OCI-LY1 (cell line): Measurements from ENCODE around the gene SCFD1.
"Not testable (repeated sequence)": the region's sequence is repeated elsewhere in the genome, so short reads cannot be mapped to it uniquely, and the experiment has no call there.

Source experiments
- H2AFZ ChIP-seq: fragments of 200-600 bp; sonication (generic), shearing (Covaris generic); 2 replicates; pipeline ENCODE4 v1.6.0; 2014; ENCODE audit warnings: antibody characterized with exemption, mild to moderate bottlenecking, low read length
- H3F3A ChIP-seq: fragments of 200-600 bp; sonication (generic), shearing (Covaris generic); 2 replicates; pipeline ENCODE4 v1.6.0; 2014; ENCODE audit warnings: mild to moderate bottlenecking, antibody characterized with exemption, low read length, moderate library complexity; ENCODE audit not compliant: insufficient read depth
- H3K27ac ChIP-seq: fragments of 200-600 bp; sonication (generic); 2 replicates; pipeline ENCODE4 v1.5.1; 2014; ENCODE audit warnings: low read length, mixed run types, mild to moderate bottlenecking, low read depth; ENCODE audit not compliant: poor library complexity, severe bottlenecking
- H3K27me3 ChIP-seq: fragments of 200-600 bp; sonication (generic); 2 replicates; pipeline ENCODE4 v1.6.0; 2014; ENCODE audit warnings: antibody characterized with exemption, mild to moderate bottlenecking, low read length, moderate library complexity; ENCODE audit not compliant: insufficient read depth
- H3K36me3 ChIP-seq: fragments of 200-600 bp; sonication (generic); 2 replicates; pipeline ENCODE4 v1.6.1; 2014; ENCODE audit warnings: mild to moderate bottlenecking, antibody characterized with exemption, low read length, moderate library complexity, mixed read lengths; ENCODE audit not compliant: insufficient read depth
- H3K4me1 ChIP-seq: fragments of 200-600 bp; sonication (generic); 2 replicates; pipeline ENCODE4 v1.5.1; 2014; ENCODE audit warnings: mild to moderate bottlenecking, low read length, moderate library complexity; ENCODE audit not compliant: insufficient read depth, severe bottlenecking
- H3K4me2 ChIP-seq: fragments of 200-600 bp; sonication (generic), shearing (Covaris generic); 2 replicates; pipeline ENCODE4 v1.6.1; 2014; ENCODE audit warnings: low read length
- H3K4me3 ChIP-seq: fragments of 200-600 bp; sonication (generic); 2 replicates; pipeline ENCODE4 v1.5.1; 2014; ENCODE audit warnings: low read length, low read depth, mild to moderate bottlenecking, mixed read lengths; ENCODE audit not compliant: poor library complexity, severe bottlenecking
- H3K79me2 ChIP-seq: fragments of 200-600 bp; shearing (Covaris generic); 2 replicates; pipeline ENCODE4 v1.6.1; 2016; ENCODE audit warnings: mixed run types, low read length, mixed read lengths; ENCODE audit not compliant: insufficient read depth
- H3K9ac ChIP-seq: fragments of 200-600 bp; sonication (generic), shearing (Covaris generic); 2 replicates; pipeline ENCODE4 v1.6.1; 2014; ENCODE audit warnings: mild to moderate bottlenecking, low read length, mixed read lengths
- H3K9me2 ChIP-seq: fragments of 200-600 bp; sonication (generic), shearing (Covaris generic); 2 replicates; pipeline ENCODE4 v1.6.1; 2014; ENCODE audit warnings: low read depth, mild to moderate bottlenecking, low read length, mixed read lengths
- H3K9me3 ChIP-seq: fragments of 200-600 bp; shearing (Covaris generic); 2 replicates; pipeline ENCODE4 v1.6.1; 2014; ENCODE audit warnings: low read length, mixed read lengths
- H4K20me1 ChIP-seq: fragments of 200-600 bp; sonication (generic), shearing (Covaris generic); 2 replicates; pipeline ENCODE4 v1.6.0; 2016; ENCODE audit warnings: mild to moderate bottlenecking, low read length; ENCODE audit not compliant: insufficient read depth
- EZH2 ChIP-seq: fragments of 200-600 bp; sonication (generic), shearing (Covaris generic); IDR thresholded peaks from 2 replicates; pipeline ENCODE4 v1.8.0; 2017; ENCODE audit warnings: borderline replicate concordance, mixed run types, mild to moderate bottlenecking, antibody characterized with exemption, low read length, moderate library complexity, mixed read lengths
- TF ChIP-seq, protein P1 (sequence below): fragments of 200-600 bp; sonication (generic), shearing (Covaris generic); IDR thresholded peaks from 2 replicates; pipeline ENCODE4 v1.5.1; 2017; ENCODE audit warnings: mild to moderate bottlenecking, antibody characterized with exemption, low read length, moderate library complexity, mixed read lengths

SCFD1 gene

DNA sequence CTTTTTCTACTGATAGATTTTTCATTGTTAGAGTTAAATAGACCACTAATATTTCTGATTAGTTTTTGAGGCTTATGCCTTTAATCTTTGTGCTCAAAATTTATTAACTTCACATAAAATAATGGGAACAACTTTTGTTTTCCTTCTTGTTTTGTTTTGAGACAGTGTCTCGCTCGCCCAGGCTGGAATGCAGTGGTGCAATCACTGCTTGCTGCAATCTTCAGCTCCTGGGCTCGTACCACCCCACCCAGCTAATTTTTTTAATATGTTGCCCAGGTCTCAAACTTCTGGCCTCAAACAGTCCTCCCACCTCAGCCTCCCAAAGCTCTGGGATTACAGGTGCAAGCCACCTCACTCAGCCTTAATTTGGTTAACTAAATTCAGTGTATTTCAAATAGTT, 16.8 kb downstream of the SCFD1 start:
- TF ChIP-seq, protein P1, sequence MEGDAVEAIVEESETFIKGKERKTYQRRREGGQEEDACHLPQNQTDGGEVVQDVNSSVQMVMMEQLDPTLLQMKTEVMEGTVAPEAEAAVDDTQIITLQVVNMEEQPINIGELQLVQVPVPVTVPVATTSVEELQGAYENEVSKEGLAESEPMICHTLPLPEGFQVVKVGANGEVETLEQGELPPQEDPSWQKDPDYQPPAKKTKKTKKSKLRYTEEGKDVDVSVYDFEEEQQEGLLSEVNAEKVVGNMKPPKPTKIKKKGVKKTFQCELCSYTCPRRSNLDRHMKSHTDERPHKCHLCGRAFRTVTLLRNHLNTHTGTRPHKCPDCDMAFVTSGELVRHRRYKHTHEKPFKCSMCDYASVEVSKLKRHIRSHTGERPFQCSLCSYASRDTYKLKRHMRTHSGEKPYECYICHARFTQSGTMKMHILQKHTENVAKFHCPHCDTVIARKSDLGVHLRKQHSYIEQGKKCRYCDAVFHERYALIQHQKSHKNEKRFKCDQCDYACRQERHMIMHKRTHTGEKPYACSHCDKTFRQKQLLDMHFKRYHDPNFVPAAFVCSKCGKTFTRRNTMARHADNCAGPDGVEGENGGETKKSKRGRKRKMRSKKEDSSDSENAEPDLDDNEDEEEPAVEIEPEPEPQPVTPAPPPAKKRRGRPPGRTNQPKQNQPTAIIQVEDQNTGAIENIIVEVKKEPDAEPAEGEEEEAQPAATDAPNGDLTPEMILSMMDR = no peak
- TF ChIP-seq EZH2 = no peak
- H3K36me3 ChIP-seq = peaks cover 83% of the 10 kb centered on the region

DNA sequence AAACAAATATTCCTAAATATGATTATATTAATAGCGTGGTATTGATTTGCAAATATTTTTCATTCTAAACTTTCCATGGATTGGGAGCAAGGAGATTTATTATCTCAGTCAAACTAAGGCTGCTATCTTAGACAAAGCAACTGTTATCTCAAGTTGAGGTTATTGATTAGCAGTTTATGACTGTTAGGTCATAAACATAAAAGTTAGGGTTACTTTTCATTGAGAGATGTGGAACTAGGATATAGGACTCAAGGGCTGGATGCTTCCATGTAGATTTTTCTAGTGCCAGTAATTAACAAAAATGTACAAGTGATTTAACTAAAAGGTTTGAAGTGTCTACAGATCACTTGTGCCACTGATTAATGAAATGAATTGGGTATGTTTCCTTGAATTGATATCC, 19.1 kb downstream of the SCFD1 start:
- H2AFZ ChIP-seq = no peak overlapping the region
- H3K9me2 ChIP-seq = no peaks in the 10 kb centered on the region
- H3K27ac ChIP-seq = no peak overlapping the region
- H3F3A ChIP-seq = no peaks in the 10 kb centered on the region
- H3K9ac ChIP-seq = no peak overlapping the region
- no peak for TF ChIP-seq EZH2
- TF ChIP-seq, protein P1 = no peak
- no peaks in the 10 kb centered on the region for H4K20me1 ChIP-seq
- no peaks in the 10 kb centered on the region for H3K79me2 ChIP-seq
- peaks cover 3% of the 10 kb centered on the region; the same call in 1 of the 2 replicates for H3K9me3 ChIP-seq
- no peaks in the 10 kb centered on the region for H3K27me3 ChIP-seq
- H3K4me1 ChIP-seq = no peaks in the 10 kb centered on the region
- H3K4me3 ChIP-seq = no peak overlapping the region
- H3K4me2 ChIP-seq = no peak overlapping the region
- peaks cover 85% of the 10 kb centered on the region for H3K36me3 ChIP-seq

More for the DNA sequence above, 16.8 kb downstream of the SCFD1 start:
- H3K9me2 ChIP-seq = no peaks in the 10 kb centered on the region
- no peaks in the 10 kb centered on the region for H4K20me1 ChIP-seq
- H3K4me2 ChIP-seq = no peak overlapping the region
- no peak overlapping the region for H3K27ac ChIP-seq
- H3F3A ChIP-seq = no peaks in the 10 kb centered on the region
- H3K9ac ChIP-seq = no peak overlapping the region
- no peak overlapping the region for H2AFZ ChIP-seq
- no peaks in the 10 kb centered on the region for H3K79me2 ChIP-seq
- no peak overlapping the region for H3K4me3 ChIP-seq
- H3K27me3 ChIP-seq = no peaks in the 10 kb centered on the region
- no peaks in the 10 kb centered on the region for H3K4me1 ChIP-seq
- no peaks in the 10 kb centered on the region; the same call in 1 of the 2 replicates for H3K9me3 ChIP-seq

- not testable (repeated sequence) for H3K4me1 ChIP-seq, H3K9me2 ChIP-seq, H2AFZ ChIP-seq, H3K27ac ChIP-seq, H3K4me3 ChIP-seq, H3K9me3 ChIP-seq, H3K4me2 ChIP-seq, H4K20me1 ChIP-seq, H3K9ac ChIP-seq, H3K79me2 ChIP-seq, H3F3A ChIP-seq, H3K27me3 ChIP-seq
- H3K36me3 ChIP-seq = peaks cover 74% of the 10 kb centered on the region
Observed at GRCh38 chr14:30644462-30644861, 22.3 kb downstream of the SCFD1 start.

DNA sequence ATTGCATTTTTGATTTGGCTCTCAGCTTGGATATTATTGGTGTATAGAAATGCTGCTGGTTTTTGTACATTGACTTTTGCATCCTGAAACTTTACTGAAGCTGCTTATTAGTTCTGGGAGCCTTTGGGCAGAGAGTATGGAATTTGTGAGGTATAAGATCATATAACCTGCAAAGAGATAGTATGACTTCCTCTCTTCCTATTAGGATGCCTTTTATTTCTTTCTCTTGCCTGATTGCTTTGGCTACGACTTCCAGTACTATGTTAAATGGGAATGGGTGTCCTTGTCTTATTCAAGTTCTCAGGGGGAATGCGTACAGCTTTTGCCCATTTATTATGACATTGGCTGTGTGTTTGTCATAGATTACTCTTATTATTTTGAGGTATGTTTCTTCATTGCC, 23.5 kb downstream of the SCFD1 start:
- no peak overlapping the region for H3K4me3 ChIP-seq
- TF ChIP-seq EZH2 = no peak
- TF ChIP-seq, protein P1 = no peak
- peaks cover 3% of the 10 kb centered on the region; the same call in 1 of the 2 replicates for H3K9me3 ChIP-seq
- no peak overlapping the region for H3K4me2 ChIP-seq
- no peaks in the 10 kb centered on the region for H3K4me1 ChIP-seq
- peaks cover 76% of the 10 kb centered on the region for H3K36me3 ChIP-seq
- H3K27ac ChIP-seq = no peak overlapping the region
- H2AFZ ChIP-seq = no peak overlapping the region
- H3K9ac ChIP-seq = no peak overlapping the region
- no peaks in the 10 kb centered on the region for H3K79me2 ChIP-seq
- H4K20me1 ChIP-seq = no peaks in the 10 kb centered on the region
- H3K27me3 ChIP-seq = no peaks in the 10 kb centered on the region
- no peaks in the 10 kb centered on the region for H3K9me2 ChIP-seq
- H3F3A ChIP-seq = no peaks in the 10 kb centered on the region
